ENCODE results near the gene SLC30A4.

SLC30A4 gene

DNA sequence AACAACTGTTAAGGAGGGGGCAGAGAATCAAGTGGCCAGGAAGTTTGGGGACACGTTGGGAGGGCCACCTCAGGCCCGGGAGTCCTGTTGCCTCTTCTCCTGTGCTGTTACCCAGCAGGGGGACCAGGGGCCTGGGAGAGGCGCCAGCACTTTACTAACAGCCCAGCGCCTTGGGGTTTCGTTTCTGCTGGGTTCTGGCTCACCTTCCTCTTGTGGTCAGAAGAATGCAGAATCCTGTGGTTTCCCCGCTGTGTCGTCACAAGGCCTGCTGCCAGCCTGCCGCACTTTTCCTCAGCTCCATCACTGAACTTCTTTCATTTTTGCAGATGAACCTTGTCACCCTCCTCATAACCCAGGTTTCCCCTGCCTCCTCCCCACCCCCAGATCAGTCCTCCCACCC, 67.7 kb downstream of the SLC30A4 start:
- peak; percentile 94 to 97 (median 97) for DNase-seq
- peak overlapping the region in 4 of 7 experiments; percentile 2 to 47 (median 35) for H3K4me3 ChIP-seq (ENCODE audit: control insufficient read depth in 1 of 7, extremely low read depth in 1 of 7, insufficient read depth in 4 of 7, low read depth in 2 of 7, low read length in 6 of 7)
- H3K27me3 ChIP-seq (replicated peaks in 2 of 5; ENCODE audit: control insufficient read depth in 4 of 5, insufficient read depth in 5 of 5, low read length in 4 of 5): no peaks in the 10 kb centered on the region
- WGBS (ENCODE audit: insufficient coverage): 0% methylated on average over 8 of the region's 8 CpGs
- H3K27ac ChIP-seq (ENCODE audit: insufficient read depth in 1 of 2, low read depth in 1 of 2, low read length in 2 of 2, poor library complexity in 1 of 2, severe bottlenecking in 2 of 2): peak overlapping the region in 1 of 2 experiments; percentile 73
- ChIA-PET CTCF (interaction anchor here (1.0 to 8.4 kb wide), 6 partner anchors 18 to 290 kb away, joined by 3 to 123 read pairs (median 5); no protein-coding TSS in a partner anchor), POLR2A (interaction anchor here (0.6 to 1.9 kb wide), 3 partner anchors 18 to 52 kb away, joined by 3 to 4 read pairs (median 4); a partner anchor contains a TSS)
- H3K9me3 ChIP-seq (ENCODE audit: control extremely low read depth in 1 of 5, control insufficient read depth in 4 of 5, insufficient read depth in 2 of 5, low read depth in 1 of 5, low read length in 4 of 5): no peaks in the 10 kb centered on the region
- peaks cover 12 to 46% (median 43%) of the 10 kb centered on the region in 4 experiments for H3K4me1 ChIP-seq (ENCODE audit: control extremely low read depth in 1 of 4, control insufficient read depth in 4 of 4, insufficient read depth in 4 of 4, low read length in 3 of 4)
- H3K36me3 ChIP-seq (ENCODE audit: control insufficient read depth in 4 of 4, insufficient read depth in 4 of 4, low read length in 3 of 4): no peaks in the 10 kb centered on the region

DNA sequence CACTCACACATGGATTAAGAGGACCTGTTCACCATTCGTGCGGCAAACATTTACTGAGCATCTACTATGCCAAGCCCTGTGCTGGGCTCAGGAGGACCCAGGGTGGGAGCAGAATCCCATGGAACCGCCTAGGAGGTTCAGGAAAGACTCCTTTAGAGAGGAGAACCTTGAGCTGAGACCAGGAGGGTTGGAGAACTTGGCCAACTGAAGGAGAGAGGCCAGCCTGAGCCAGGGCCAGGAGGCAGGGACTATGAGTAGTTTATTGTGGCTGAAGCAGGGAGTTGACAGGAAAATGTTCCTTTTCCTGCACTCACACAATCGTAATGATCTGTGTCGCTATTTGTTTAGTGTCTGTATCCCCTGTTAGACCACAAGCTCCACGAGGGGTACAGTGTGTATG, 71.3 kb downstream of the SLC30A4 start:
- POLR2A ChIA-PET: no interaction called here
- H3K36me3 ChIP-seq (ENCODE audit: control insufficient read depth in 4 of 4, insufficient read depth in 4 of 4, low read length in 3 of 4): no peaks in the 10 kb centered on the region
- H3K27me3 ChIP-seq (replicated peaks in 2 of 5; ENCODE audit: control insufficient read depth in 4 of 5, insufficient read depth in 5 of 5, low read length in 4 of 5): no peaks in the 10 kb centered on the region
- CTCF ChIA-PET: interaction anchor here (0.9 to 2.6 kb wide), 6 partner anchors 14 to 163 kb away, joined by 3 to 12 read pairs (median 4); no protein-coding TSS in a partner anchor
- no peak overlapping the region for H3K4me3 ChIP-seq (ENCODE audit: control insufficient read depth in 1 of 7, extremely low read depth in 1 of 7, insufficient read depth in 4 of 7, low read depth in 2 of 7, low read length in 6 of 7)
- WGBS (ENCODE audit: insufficient coverage): 92% methylated on average over 2 of the region's 6 CpGs
- no peak overlapping the region for H3K27ac ChIP-seq (ENCODE audit: insufficient read depth in 1 of 2, low read depth in 1 of 2, low read length in 2 of 2, poor library complexity in 1 of 2, severe bottlenecking in 2 of 2)
- DNase-seq: no peak
- H3K9me3 ChIP-seq (ENCODE audit: control extremely low read depth in 1 of 5, control insufficient read depth in 4 of 5, insufficient read depth in 2 of 5, low read depth in 1 of 5, low read length in 4 of 5): no peaks in the 10 kb centered on the region
- H3K4me1 ChIP-seq (ENCODE audit: control extremely low read depth in 1 of 4, control insufficient read depth in 4 of 4, insufficient read depth in 4 of 4, low read length in 3 of 4): peaks cover 0 to 29% (median 28%) of the 10 kb centered on the region in 4 experiments

DNA sequence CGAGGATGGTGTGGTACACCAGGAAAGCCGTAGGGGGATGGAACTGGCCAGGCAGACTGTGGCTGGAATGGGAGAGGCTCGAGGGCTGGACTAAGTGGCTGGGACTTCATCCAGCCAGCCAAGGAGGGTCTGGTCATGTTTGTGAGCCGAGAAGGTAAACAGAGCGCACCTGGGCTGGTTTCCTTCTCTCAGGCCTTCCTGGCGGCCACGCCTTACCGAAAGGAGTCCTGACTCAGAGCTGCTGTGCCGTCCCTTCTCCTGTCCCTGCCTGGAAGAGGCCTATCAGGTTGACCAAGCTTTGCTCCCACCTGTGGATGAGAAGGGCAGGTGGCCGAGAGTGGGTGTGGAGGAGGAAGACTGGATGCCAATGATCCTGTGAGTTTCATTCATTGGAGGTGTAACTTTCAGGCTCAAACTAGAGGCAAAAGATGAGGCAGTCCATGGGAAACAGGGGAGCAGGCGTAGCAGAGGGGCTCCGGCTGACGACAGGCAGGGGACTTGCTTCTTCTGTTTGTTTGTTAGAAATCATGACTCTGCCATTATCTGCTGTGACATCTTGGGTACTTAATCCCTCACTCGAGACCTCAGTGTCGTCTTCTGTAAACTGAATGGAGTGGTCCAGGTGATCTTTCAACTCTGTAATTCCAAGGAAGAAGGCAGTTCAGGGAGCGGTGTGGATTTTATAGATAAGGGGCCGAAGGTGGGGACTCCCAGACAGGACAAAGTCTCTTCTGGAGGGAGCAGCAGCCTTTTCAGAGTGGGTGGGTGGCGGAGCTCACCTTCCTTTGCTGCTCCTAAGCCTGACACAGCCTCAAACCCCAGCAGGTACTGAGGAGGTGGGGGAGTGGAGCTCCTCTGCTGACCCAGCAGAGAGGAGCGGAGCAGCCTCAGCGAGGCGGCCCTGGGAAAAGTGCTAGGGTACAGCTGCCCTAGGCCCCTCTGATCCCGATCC, 72.4 kb downstream of the SLC30A4 start:
- DNase-seq: no peak
- Histone ChIP-seq H3K4me1 (ENCODE audit: control extremely low read depth in 1 of 4, control insufficient read depth in 4 of 4, insufficient read depth in 4 of 4, low read length in 3 of 4) (peaks cover 0 to 21% (median 19%) of the 10 kb centered on the region in 4 experiments), H3K27ac (ENCODE audit: insufficient read depth in 1 of 2, low read depth in 1 of 2, low read length in 2 of 2, poor library complexity in 1 of 2, severe bottlenecking in 2 of 2) (no peak overlapping the region), H3K36me3 (ENCODE audit: control insufficient read depth in 4 of 4, insufficient read depth in 4 of 4, low read length in 3 of 4) (no peaks in the 10 kb centered on the region), H3K9me3 (ENCODE audit: control extremely low read depth in 1 of 5, control insufficient read depth in 4 of 5, insufficient read depth in 2 of 5, low read depth in 1 of 5, low read length in 4 of 5) (no peaks in the 10 kb centered on the region), H3K27me3 (replicated peaks in 2 of 5; ENCODE audit: control insufficient read depth in 4 of 5, insufficient read depth in 5 of 5, low read length in 4 of 5) (no peaks in the 10 kb centered on the region), H3K4me3 (ENCODE audit: control insufficient read depth in 1 of 7, extremely low read depth in 1 of 7, insufficient read depth in 4 of 7, low read depth in 2 of 7, low read length in 6 of 7) (no peak overlapping the region)
- CTCF ChIA-PET: interaction anchor here (1.2 to 2.6 kb wide), 4 partner anchors 10 to 136 kb away, joined by 3 to 12 read pairs (median 3); no protein-coding TSS in a partner anchor
- POLR2A ChIA-PET: no interaction called here
- 94% methylated on average over 18 of the region's 22 CpGs for WGBS (ENCODE audit: insufficient coverage)

DNA sequence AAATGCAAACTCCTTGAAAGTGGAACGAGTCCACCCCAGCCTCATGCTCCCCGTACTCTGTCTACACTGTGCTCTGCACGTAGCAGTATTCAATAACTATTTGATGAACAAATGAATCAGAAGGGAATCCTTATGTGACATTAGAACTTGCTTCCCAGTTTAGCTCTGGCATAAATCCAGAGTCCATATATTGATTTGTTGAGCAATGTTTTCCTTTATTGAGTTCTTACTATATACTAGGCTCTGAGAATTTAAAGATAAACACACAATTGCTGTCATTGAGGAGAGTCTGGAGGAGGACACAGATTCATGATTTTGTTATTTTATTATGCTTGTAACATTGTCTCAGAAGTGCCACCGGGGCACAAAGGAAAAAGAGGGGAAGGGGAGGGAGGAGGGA, 73.2 kb downstream of the SLC30A4 start:
- H3K27me3 ChIP-seq (replicated peaks in 2 of 5; ENCODE audit: control insufficient read depth in 4 of 5, insufficient read depth in 5 of 5, low read length in 4 of 5): no peaks in the 10 kb centered on the region
- no peaks in the 10 kb centered on the region for H3K9me3 ChIP-seq (ENCODE audit: control extremely low read depth in 1 of 5, control insufficient read depth in 4 of 5, insufficient read depth in 2 of 5, low read depth in 1 of 5, low read length in 4 of 5)
- no peak overlapping the region for H3K27ac ChIP-seq (ENCODE audit: insufficient read depth in 1 of 2, low read depth in 1 of 2, low read length in 2 of 2, poor library complexity in 1 of 2, severe bottlenecking in 2 of 2)
- H3K36me3 ChIP-seq (ENCODE audit: control insufficient read depth in 4 of 4, insufficient read depth in 4 of 4, low read length in 3 of 4): no peaks in the 10 kb centered on the region
- ChIA-PET POLR2A (no interaction called here), CTCF (interaction anchor here (1.5 to 1.7 kb wide), 2 partner anchors 10 to 17 kb away, joined by 3 to 4 read pairs; no protein-coding TSS in a partner anchor)
- H3K4me1 ChIP-seq (ENCODE audit: control extremely low read depth in 1 of 4, control insufficient read depth in 4 of 4, insufficient read depth in 4 of 4, low read length in 3 of 4): peaks cover 0 to 13% (median 11%) of the 10 kb centered on the region in 4 experiments
- no peak for DNase-seq
- 100% methylated on average over 2 of the region's 4 CpGs for WGBS (ENCODE audit: insufficient coverage)
- no peak overlapping the region for H3K4me3 ChIP-seq (ENCODE audit: control insufficient read depth in 1 of 7, extremely low read depth in 1 of 7, insufficient read depth in 4 of 7, low read depth in 2 of 7, low read length in 6 of 7)

DNA sequence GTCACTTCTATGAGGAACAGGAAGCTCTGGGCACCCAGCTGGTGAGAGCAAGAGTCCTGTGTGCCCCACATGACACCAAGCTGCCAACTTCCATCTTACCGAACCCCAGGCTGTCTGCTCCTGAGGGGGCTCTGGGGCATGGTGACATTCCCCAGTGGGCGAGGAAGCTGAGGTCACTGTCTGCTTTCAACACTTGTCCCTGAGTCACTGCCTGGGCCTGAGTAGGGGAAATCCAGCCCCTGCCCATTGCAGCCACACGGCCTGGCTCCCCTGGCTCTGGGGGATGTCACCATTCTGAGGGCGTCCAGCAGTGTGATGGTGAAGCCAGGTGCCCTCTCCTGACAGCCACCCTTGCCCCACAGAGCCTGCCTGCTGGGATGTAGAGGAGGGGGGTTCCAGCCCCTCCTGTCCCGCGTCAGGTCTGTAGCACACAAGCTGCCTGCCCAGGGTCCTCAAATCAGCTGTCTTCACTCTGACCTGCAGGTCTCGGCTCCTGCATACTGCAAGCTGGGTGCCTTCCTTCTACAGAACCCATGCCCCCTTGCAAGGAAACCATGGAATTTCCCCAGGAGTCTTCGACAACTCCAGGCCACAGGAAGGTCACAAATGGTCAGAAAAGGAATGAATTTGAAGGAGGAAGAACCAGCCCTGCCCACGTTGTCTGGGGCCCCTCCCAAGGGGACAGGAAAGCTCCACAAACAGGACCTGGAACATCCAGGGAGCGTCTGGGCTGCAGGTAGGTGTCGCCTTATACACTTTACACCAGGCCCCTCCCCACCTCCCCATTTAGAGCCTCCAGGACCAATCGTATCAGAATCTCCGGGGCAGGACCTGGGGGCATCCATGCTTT, 74.3 kb downstream of the SLC30A4 start:
- ChIA-PET POLR2A (no interaction called here), CTCF (interaction anchor here (1.0 to 1.7 kb wide), 4 partner anchors 9 to 165 kb away, joined by 3 to 5 read pairs (median 4); no protein-coding TSS in a partner anchor)
- Histone ChIP-seq H3K9me3 (ENCODE audit: control extremely low read depth in 1 of 5, control insufficient read depth in 4 of 5, insufficient read depth in 2 of 5, low read depth in 1 of 5, low read length in 4 of 5) (no peaks in the 10 kb centered on the region), H3K27ac (ENCODE audit: insufficient read depth in 1 of 2, low read depth in 1 of 2, low read length in 2 of 2, poor library complexity in 1 of 2, severe bottlenecking in 2 of 2) (no peak overlapping the region), H3K27me3 (replicated peaks in 2 of 5; ENCODE audit: control insufficient read depth in 4 of 5, insufficient read depth in 5 of 5, low read length in 4 of 5) (no peaks in the 10 kb centered on the region), H3K4me1 (ENCODE audit: control extremely low read depth in 1 of 4, control insufficient read depth in 4 of 4, insufficient read depth in 4 of 4, low read length in 3 of 4) (peaks cover 0 to 8% (median 5%) of the 10 kb centered on the region in 4 experiments), H3K36me3 (ENCODE audit: control insufficient read depth in 4 of 4, insufficient read depth in 4 of 4, low read length in 3 of 4) (no peaks in the 10 kb centered on the region), H3K4me3 (ENCODE audit: control insufficient read depth in 1 of 7, extremely low read depth in 1 of 7, insufficient read depth in 4 of 7, low read depth in 2 of 7, low read length in 6 of 7) (no peak overlapping the region)
- DNase-seq: peak in 2 of 3 donors; percentile 82 to 86
- WGBS (ENCODE audit: insufficient coverage): 86% methylated on average over 7 of the region's 13 CpGs

DNA sequence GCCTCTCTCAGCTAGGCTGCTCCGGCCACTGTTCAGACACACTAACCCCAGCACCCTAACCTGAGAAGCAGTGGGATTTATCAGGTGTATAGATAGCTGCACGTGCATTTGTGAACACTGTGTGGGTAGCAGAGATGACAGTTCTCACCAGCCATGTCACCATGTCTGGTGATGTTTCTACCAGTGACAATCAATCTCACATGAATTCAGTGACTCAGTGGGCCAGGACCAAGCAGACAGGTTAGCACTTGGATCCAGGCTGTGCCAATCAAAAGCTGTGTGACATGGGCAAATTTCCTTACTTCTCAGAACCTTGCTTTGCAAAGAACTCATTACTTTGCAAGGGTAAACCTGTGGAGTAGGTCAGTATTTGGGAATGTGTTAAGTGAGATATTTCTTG, 78.9 kb downstream of the SLC30A4 start:
- Histone ChIP-seq H3K36me3 (ENCODE audit: control insufficient read depth in 4 of 4, insufficient read depth in 4 of 4, low read length in 3 of 4) (no peaks in the 10 kb centered on the region), H3K27ac (ENCODE audit: insufficient read depth in 1 of 2, low read depth in 1 of 2, low read length in 2 of 2, poor library complexity in 1 of 2, severe bottlenecking in 2 of 2) (no peak overlapping the region), H3K27me3 (replicated peaks in 2 of 5; ENCODE audit: control insufficient read depth in 4 of 5, insufficient read depth in 5 of 5, low read length in 4 of 5) (no peaks in the 10 kb centered on the region), H3K4me3 (ENCODE audit: control insufficient read depth in 1 of 7, extremely low read depth in 1 of 7, insufficient read depth in 4 of 7, low read depth in 2 of 7, low read length in 6 of 7) (no peak overlapping the region), H3K4me1 (ENCODE audit: control extremely low read depth in 1 of 4, control insufficient read depth in 4 of 4, insufficient read depth in 4 of 4, low read length in 3 of 4) (peaks cover 0 to 8% (median 6%) of the 10 kb centered on the region in 4 experiments), H3K9me3 (ENCODE audit: control extremely low read depth in 1 of 5, control insufficient read depth in 4 of 5, insufficient read depth in 2 of 5, low read depth in 1 of 5, low read length in 4 of 5) (no peaks in the 10 kb centered on the region)
- CTCF ChIA-PET: interaction anchor here (1.3 kb wide), 1 partner anchor 14 kb away, joined by 5 read pairs; no protein-coding TSS in a partner anchor
- WGBS (ENCODE audit: insufficient coverage): 100% methylated on average over 2 of the region's 2 CpGs
- no peak for DNase-seq
- POLR2A ChIA-PET: no interaction called here

Measured in common myeloid progenitor, CD34-positive (primary cell).